GM19023 (cell line): Measurements from ENCODE around the gene MSANTD1.
"Not testable (repeated sequence)": the region's sequence is repeated elsewhere in the genome, so short reads cannot be mapped to it uniquely, and the experiment has no call there.

Experiments
- ATAC-seq: cut with Tn5 transposase; IDR thresholded peaks from one replicate; pipeline ENCODE4 v1.9.1; 2021; ENCODE audit warnings: mild to moderate bottlenecking, moderate library complexity; ENCODE audit not compliant: unreplicated experiment

Gene MSANTD1

DNA sequence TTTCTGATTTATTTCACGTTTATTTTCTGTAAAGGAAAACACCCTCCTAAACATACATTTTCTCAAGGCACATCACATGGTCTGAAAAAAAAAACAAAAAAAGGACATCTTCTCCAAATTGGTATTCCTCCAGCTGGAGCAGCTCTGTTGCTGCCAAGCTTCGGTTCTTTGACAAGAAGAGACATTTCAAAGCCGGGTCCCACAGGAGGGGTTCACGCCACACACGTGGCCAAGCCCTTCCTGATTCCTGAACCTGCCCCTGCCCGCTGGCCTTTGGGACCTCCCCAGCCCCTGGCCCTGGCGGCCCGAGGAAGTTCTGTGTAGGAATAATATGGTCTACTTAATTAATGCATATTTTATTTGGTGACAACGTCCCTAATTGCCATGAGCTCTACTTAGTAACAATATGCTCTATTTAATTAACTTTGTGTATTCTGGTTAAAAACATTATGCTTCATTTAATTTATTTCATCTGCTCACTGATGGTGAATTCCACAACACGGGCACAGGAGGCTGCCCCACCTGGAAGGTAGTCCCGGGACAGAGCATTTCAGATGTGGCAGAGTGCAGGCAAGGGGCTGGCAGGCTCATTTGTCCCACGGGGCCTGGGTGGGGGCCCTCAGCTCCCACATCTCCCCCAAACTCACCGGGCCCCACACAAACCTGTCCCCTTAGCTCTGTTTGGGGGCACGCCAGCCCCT is 38.5 kb downstream of the MSANTD1 start:
- ATAC-seq: no peak

DNA sequence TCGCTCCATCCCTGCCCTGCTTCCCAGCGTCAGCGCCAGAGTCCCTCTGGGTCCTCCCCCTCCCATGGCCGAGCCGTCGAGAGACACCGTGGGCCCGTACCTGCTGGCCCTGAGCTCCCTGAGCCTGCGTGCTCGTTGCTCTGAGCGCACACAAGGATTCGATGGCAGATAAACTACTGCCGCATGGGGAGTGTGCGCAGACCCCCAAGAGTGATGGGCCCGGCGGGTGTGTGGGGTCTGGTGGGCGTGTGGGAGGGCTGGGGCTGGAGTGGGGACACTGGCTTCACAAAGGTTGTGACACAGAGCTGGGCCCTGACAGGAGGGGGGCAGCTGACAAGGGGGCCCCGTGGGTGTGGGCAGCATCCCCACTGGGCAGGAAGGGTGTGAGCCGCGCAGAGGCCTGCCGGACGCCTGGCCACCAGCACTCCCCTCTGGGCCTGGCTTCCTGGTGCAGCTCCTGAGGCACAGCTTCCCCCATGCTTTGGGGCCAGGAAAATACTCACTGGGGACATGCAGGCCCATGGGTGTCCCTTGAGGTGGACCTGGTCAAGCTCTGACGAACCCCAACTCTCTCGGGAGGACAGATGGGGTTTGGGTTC is 39.1 kb downstream of the MSANTD1 start:
- ATAC-seq: no peak

DNA sequence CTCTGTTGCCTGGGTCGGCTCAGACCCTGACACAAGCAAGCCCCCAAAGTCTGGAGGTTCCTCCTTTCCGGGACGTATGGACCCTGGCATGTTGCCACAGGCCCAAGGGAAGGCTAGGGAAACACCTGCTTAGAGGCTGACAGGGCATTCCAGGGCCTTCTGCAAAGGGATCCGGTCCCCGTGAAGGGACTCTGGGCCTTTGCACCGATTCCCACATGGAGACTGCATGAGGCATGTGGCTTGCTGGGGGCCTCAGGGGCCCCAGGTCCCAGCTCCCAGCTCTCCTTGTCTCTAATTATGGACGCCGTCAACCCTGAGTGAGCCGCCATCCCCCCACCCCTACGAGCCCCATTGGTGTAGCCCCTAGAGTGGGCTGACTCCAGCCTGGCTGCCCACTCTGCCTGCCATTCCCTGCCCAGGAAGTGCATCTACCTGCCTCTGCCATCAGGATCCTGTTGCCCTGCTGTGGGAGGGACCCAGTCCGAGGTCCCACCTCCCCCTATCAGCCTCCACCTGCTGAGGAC is 39.7 kb downstream of the MSANTD1 start:
- no peak for ATAC-seq

GRCh38 chr4:3290476-3290875 is 41.5 kb downstream of the MSANTD1 start:
- ATAC-seq: no peak

- ATAC-seq: no peak
Observed at GRCh38 chr4:3290889-3291321, 41.9 kb downstream of the MSANTD1 start.

DNA sequence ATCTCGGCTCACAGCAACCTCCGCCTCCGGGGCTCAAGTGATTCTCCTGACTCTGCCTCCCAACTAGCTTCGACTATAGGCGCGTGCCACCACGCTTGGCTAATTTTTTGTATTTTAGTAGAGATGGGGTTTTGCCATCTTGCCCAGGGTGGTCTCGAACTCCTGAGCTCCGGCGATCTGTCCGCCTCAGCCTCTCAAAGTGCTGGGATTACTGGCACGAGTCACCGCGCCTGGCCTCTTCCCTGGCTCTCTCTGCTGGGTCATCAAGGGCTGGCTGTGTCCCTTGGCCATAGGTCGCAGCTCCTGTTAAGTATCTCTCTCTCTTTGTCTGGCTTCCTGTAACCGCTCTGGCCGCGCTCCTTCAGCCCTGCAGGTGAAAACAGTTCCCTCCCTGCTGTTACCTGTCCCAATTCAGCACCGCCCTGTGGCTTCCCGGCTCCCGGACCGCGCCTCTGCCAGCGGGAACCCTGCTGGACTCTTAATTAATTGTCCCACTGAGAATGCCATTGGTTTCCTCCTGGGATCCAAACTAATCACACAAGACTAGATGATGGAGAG is 42.5 kb downstream of the MSANTD1 start:
- no peak for ATAC-seq

GRCh38 chr4:3291969-3292570 is 43.1 kb downstream of the MSANTD1 start:
- peak; percentile 16 for ATAC-seq

GRCh38 chr4:3292571-3293400 is 43.8 kb downstream of the MSANTD1 start, which contains the start of gene RGS12:
TSS of gene RGS12 (plus strand) at chr4:3293021. CDS start at chr4:3316171, 23,150 bp downstream.
- peak; percentile 71 for ATAC-seq

DNA sequence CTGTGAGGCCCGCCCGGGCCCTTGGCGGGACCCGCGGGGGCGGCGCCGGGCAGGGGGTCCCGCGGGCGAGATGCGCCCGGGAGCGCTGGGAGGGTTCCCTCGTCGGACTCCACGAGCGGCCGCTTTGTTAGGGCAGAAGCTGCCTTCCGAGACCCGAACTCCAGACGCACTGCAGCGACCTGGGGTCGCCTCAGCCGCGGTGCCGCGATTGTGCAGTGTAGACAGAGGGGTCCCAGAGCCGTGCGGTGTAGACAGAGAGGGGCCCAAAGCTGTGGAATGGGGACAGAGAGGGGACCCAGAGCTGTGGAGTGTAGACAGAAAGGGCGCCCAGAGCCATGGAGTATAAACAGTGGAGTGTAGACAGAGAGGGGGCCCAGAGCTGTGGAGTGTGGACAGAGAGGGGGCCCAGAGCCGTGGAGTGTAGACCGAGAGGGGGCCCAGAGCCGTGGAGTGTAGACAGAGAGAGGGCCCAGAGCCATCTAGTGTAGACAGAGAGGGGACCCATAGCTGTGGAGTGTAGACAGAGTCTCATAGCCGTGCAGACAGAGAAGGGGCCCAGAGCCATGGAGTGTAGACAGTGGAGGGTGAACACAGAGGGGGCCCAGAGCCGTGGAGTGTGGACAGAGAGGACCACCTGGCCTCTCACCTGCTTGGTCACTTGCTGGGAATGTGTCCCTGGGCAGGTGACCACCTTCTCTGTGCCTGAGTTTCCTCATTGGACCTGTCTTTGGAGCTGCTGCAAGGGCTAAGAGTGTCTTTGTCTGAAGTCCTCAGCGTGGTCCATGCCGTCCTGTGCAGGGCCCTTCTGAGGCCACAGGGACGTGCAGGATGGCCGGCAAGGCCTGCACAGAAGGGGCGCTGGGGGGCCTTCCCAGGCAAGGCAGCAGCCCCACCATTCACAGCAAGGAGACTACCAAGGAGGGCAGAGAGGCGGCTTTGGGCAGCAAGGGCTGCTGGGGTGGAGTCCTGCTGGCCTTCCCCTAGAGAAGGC is 44.7 kb downstream of the MSANTD1 start:
- ATAC-seq: no peak

DNA sequence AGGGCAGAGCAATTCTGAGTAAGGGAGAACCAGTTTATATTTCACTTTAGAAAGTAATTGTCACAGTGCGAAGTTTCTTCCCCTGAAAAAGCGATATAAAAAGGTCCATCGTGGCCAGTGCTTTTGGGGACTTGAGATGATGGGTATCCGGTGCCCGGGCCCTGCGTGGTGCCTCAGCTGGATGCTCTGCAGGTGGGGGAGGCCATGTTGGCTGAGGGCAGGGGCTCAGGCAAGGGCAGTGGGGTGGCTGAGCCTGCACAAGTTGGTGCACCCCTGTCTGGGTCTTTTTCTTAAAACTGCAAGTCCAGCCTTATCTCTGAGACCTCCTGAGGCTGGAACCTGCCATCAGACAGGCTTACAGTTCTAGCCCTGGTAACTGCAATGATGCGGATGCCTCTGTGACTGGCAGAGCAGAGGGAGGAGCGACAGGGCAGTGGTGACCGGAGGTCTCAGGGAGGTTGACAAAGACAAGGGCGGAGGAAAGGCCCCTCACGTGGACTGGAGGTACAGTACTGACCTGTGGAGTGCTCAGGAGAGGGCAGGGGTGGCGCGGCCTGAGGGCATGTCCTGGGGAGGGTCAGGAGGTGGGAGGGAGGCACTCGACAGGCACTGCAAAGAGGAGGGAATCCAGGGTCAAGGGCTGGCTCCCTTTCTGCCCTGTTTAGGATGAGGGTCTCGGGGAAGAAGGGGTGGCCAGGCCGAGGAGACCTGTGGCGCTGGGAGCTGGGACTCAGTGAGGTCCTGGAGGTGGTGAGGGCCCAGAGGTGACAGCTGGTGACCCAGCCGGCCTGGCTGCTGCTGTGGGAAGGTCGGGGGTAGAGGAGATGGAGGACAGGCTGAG is 45.7 kb downstream of the MSANTD1 start:
- no peak for ATAC-seq

DNA sequence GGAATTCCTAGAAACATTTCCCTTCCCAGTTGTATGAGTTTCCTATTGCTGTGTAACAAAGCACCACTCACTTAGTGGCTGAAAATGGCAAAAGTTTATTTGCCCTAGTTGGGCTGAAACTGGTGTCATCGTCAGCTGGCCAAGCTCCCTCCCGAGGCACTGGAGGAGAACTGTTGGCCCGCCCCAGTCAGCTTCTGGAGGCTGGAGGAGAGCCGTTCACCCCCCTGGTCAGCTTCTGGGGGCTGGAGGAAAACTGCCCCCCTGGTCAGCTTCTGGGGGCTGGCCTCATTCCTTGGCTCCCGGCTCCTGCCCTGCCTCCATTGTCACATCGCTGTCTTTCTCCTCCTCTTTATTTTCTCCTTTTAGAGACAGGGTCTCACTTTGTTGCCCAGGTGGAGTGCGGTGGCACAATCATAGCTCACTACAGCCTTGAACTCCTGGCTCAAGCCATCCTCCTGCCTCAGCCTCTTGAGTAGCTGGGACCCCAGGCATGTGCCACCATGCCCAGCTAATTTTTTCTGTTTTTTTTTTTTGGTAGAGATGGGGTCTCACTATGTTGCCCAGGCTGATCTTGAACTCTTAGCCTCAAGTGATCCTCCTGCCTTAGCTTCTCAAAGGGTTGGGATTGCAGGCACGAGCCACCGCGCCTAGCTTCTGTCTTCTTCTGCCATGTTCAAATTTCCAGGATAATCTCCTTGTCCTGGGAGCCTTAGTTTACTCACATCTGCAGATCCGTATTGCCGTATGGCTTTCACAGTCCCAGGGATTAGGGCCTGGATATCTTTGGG is 47.1 kb downstream of the MSANTD1 start:
- no peak for ATAC-seq

DNA sequence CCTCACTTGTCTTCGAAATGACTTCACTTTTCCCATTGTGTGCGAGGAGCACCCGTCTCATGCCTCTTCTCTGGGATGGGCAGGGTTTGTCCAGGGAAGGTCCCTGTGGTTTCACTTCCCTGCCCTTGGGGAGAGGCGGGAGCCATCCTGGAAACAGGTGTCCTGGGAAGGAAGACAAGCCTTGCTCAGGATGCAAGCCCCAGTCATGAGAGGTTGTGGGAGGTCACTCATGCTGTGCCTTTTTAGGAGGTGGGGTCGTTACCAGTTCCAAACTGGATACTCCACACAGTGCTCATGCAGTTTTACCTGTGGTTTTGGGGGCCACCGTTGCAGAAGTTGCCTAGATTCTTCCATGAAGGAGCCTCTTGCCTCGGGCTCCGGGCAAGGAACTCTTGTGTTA is 47.7 kb downstream of the MSANTD1 start:
- ATAC-seq: no peak

GRCh38 chr4:3297066-3297859 is 48.3 kb downstream of the MSANTD1 start:
- no peak for ATAC-seq

DNA sequence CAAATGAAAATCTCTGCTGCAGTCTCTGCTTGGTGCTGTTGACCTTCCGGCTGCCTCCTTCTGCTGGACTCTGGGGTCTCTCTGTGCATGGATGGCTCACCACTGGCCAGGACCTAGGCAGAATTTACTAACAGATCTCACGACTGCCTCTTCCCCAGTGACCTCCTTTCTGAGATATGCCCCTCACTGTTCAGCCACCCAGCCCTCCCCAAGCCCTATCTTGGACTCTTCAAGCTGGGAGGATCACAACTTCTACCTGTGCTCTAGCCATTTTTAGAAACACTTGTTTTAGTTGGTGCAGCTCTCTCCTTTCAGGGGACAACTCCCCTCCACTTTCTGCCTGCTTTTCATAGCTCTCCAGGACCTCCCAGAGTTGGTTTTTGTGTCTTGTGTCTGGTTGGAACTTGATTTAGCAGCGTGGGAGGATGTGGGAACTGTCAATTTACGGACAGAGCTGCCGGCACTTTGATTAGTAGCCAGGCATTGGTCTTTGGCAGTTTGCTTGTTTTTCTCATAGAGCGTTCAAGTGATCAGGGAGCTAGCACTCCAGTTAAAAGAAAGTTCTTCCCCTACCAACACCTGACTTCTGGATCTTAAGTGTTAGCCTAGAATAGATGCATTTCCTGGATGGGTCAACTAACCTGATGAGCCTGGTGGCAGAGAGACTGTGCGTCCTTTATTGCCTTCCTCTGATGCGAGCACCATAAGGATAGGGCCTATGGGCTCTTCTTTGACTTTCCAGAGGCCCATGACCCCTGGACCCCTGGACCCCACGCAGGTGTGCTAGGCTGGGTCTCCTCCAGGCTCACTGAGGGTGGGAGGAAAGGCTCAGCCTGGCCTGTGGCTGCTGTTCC is 50.4 kb downstream of the MSANTD1 start:
- no peak for ATAC-seq

DNA sequence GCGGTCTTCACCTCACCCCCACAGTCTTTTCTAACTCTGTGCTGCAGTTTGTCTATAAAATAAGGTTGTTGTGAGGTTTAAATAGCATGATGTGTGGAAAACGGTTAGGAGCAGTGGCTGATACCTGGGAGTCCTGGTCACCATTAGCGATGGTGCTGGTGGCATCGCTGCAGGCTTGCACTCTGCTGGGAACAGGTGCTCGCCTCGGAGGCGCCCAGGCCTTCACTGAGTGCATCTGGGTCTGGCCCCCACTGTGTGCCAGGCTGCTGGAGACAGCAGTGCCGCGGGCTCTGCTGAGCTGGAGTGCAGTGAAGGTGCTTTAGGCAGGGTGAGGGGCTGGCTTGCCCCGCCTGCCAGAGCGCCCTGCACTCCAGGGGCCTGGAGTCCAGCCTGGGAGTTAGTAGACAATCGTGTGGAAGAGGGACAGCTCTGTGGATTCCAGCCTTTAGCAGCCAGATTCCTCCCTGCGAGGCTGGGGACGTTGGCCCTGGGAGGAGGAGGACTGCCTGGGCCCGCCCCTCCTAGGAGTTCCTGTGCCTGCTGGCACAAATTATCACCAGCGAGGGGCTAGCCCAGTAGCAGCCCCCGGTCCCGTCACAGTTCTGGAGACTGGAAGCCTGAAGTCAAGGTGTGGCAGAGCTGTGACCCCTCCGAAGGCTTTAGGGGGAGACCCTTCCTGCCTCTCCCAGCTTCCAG is 51.2 kb downstream of the MSANTD1 start:
- no peak for ATAC-seq

DNA sequence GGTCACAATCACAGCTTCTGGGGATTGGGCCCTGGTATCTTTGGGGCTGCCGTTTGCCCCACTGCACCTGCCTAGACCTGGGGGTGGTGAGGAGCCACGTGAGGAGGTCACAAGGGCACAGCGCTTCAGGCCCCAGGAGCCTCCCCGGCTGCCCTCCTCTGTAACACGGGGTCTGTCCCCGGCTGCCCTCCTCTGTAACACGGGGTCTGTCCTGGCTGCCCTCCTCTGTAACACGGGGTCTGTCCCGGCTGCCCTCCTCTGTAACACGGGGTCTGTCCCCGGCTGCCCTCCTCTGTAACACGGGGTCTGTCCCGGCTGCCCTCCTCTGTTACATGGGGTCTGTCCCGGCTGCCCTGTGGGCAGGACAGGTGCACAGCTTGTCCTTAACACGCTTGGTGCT is 51.9 kb downstream of the MSANTD1 start:
- ATAC-seq: not testable (repeated sequence)
